ENCODE measurements around the gene C5.

The C5 gene

DNA sequence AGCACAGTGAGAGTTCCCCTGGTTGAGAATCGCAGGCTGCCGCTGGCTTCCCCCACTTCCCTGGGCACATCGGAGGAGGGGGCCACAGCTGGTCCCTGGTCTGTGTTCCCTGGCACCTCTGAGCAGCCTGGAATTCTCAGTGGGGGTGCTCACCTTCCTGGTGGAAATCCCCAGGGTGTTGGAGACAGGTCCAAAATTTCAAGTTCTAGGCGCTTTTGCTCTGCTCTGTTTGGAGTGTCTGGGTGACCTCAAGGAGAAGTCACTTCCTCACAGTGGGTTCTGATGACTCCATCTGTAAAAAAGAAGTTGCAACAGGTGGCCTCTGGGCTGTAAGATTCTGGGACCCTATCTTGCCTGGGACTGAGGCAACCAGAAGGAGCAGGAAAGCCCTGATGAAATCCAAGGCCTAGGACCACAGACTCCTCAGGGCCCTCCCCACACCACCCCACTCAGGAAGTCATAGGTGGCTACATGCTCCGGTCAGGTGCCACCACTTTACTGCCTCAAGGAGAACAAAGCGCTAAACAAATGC lies 123.6 kb downstream of the C5 start, which contains the start of gene TRAF1:
TSS of gene TRAF1 (minus strand) at position 400 of the 532 bp plus-strand sequence. CDS start 721 bp downstream, outside the sequence.
- no peak within 1 kb of the TSS for H3K4me3 ChIP-seq (ENCODE audit: low read depth, low read length)

DNA sequence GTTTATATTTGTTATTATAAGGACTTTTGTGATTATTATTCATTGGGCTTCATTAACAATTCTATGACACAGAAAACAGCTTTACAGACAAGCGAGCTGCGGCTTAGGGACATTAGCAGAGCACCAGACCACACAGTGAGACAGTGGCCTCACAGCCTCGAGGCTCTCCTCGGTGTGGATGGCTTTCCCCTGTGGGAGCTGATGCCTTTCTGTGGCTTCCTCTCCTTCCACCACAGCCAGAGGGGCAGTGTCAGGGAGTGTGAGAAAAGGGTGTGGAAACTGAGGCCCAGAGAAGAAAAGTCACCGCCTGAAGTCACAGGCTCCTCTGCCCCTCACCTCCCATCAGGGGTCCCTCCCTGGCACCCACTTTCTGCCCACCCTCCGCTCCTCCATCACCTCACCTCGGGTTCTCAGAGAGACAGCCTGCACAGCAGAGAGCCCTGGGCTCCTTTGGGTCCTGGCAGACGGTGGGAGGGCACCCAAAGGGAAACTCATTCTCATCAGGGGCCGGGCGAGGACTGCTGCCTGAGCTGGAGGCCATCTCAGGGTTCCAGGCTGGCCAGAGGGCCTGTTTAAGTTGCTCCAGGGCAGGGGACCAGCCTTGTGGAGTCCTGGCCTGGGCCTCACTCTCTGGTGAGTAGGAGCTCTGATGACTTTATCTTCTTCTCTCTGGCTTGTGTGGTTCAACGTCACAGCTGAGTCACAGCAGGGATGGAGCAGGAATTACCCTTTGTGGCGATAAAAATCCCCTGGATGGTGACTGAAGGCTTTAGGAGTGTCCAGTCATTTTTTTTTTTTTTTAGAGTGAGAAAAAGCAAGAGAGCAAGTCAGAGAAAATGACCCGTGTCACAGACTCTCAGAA lies 124.3 kb downstream of the C5 start:
- H3K4me3 ChIP-seq (ENCODE audit: low read depth, low read length) = no peak overlapping the region

DNA sequence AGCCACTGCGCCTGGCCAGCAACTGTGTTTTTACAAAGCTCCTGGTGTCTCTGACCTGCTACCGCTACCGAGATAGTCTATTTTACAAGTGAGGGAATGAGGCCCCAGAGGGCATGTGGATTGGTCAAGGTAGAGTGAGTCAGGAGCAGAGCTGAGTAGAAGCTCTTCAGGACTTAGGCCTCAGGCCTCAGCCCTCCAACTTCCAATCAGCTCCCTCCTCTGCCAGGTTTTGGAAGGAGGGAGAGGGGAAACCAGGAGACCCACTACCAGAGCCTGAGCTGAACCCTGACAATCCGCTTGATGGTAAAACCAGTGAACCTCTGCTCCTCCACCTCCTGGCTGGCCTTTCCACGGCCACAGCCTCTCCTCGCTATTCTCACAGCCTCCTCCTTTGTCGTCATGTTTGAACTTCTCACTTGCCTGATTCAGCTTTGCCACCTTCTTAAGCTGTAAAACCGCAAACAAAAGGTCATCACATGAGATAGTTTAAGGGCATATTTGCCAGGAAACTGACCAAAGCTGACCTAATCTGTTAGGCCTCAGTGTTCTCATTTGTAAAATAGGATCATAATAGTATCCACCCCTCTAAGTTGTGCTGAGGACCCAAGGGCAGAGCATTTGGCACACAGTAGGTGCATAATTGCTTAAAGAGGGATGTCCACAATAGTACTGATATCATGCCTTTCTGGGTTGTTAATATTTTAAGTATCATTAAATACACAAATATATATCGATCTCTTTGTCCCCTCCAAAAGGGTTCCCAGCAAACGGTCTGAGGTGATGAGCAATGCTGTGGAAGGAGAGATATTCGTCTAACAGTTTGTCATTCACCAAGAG lies 125.2 kb downstream of the C5 start:
- no peak overlapping the region for H3K4me3 ChIP-seq (ENCODE audit: low read depth, low read length)

DNA sequence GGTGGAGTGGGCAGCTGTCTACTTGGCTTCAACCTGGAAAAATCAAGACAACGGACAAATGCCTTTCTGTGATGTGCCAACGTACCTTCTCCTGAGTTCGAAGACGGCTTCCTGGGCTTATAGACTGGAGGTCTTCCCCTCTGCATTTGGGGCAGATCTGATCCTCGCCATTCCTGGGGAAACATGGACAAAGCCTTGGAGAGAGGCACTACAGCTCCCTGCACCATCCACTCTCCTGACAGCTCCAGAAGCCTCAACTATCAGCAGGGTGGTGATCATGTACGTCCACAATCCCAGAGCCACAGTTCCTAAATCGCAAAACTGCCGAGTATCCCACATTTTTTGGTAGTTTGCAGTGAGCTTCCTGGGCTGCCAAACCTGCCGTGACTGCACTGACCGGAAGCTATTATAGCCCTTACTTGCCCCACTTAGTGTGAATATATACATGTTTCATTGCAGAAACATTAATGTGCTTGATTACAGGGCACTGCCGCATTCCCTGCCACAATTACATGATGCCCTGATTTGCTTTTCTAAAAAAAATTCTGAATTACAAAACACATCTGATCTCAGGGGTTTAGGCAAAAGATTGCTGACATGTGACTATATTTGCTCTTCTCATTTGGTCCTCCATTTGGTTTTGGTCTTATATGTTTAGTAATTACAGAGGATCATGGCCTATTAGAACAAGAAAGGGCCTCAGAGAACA lies 126.3 kb downstream of the C5 start:
- no peak overlapping the region for H3K4me3 ChIP-seq (ENCODE audit: low read depth, low read length)

DNA sequence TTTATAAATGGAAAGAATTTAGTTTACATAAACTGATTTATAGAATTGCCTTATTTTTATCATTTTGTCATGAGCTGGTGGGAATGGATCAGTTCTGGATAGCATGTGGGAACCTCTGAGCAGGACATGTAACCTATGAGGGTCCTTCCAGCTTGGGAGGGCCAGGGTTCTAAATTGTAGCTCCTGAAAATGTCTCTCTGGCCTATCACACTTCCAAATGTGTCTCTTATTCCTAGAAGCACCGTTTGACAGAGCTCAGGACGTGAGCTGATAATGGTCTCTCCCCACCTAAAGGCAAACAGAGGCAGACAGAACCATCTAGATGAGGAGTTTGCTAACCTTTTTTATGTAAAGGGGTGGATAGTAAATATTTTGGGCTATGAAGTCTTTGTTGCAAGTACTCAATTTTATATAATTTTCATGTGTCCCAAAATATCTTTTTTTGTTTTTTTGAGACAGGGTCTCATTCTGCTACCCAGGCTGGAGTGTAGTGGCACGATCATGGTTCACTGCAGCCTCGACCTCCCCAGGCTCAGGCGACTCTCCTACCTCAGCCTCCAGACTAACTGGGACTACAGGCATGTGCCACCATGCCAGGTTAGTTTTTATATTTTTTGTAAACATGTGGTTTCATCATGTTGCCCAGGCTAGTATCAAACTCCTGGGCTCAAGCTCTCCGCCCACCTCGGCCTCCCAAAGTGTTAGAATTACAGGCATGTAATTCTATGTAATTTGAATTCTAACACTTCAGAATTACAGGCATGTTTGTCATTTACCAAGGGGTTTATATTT lies 127.5 kb downstream of the C5 start:
- H3K4me3 ChIP-seq (ENCODE audit: low read depth, low read length) = no peak overlapping the region

DNA sequence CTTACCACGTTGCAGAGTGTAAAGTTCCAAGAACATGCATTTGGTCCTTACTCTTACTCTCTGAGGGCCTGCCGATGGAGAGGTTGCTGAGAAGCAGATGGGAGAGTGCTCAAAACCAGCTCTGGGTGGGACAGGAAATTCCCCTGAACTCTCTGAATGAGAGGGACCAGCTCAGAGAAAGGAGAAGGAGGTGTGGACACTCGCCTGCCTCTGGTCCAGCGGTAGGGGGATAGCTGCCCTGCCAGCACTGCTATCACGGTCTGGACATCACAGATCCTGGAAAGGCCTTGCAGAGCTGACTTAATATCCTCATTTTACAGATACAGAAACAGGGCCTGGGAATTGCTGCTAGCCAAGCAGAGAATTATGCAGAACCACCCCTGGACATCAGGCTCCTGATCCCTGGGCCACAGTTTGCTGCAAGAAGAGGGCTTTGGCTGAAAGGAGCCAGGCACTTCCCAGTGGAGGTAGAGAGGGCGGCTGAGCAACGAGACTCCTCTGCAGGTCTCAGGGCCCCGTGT lies 128.4 kb downstream of the C5 start:
- no peak overlapping the region for H3K4me3 ChIP-seq (ENCODE audit: low read depth, low read length)

DNA sequence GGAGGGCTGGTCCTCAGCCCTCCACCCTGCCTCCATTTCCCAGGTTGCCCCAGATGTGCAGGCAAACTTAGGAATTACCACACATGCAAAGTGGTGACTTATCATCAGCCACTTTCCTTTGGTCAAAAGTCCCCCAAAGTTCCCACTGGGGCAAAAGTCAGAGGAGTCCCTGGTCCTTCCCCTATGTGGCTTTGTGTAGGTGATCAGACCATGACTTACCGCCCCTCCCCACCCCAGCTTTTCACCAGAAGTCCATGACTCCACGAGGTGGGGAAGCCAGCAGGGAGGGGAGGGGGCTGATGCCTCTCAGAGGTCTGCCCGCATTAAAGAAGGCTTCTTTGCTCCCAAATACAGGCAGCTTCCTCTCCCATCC lies 129.3 kb downstream of the C5 start:
- no peak overlapping the region for H3K4me3 ChIP-seq (ENCODE audit: low read depth, low read length)

DNA sequence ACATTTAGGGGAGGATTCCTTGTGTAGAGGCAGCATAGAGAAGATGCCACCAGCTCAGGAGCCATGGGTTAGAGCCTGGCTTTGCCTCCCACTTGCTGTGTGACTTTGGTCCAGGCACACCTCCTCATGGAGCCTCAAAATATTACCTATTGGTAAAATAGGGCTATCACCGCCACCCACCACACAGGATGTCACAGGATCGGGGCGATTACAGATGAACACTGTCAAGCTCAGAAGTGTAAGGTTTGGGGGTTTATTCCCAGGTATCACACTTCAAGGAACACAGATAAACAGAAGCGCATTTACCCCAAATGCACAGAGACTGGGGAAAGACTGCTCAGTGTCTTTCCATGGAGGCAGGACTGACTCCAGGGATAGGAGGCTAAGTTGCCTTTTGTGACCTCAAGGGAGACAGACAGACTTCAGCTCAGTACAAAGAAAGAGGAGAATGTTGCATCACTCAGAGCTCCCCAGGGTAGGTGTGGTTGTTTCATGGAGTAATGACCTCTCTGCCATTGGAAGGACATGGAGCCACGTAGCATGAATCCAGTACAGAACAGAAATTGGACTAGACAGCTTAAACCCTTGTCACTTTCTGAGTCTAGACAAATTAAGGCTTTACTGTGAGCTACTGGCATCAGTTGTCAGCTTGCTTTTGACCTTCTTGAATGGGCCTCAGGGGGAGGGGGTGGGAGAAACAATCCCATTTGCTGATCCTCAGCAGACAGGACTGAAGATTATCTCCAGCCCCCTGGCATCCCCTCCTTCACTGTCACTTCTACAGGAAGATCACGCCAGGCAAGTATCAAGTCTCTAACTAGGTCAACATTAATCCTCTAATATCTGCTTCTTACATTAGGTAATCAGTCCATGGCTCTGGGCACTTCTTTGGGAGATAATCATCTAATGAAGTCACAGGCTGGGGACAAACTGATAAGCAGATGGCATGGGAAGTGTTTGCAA lies 130.0 kb downstream of the C5 start:
- H3K4me3 ChIP-seq (ENCODE audit: low read depth, low read length) = no peak overlapping the region

DNA sequence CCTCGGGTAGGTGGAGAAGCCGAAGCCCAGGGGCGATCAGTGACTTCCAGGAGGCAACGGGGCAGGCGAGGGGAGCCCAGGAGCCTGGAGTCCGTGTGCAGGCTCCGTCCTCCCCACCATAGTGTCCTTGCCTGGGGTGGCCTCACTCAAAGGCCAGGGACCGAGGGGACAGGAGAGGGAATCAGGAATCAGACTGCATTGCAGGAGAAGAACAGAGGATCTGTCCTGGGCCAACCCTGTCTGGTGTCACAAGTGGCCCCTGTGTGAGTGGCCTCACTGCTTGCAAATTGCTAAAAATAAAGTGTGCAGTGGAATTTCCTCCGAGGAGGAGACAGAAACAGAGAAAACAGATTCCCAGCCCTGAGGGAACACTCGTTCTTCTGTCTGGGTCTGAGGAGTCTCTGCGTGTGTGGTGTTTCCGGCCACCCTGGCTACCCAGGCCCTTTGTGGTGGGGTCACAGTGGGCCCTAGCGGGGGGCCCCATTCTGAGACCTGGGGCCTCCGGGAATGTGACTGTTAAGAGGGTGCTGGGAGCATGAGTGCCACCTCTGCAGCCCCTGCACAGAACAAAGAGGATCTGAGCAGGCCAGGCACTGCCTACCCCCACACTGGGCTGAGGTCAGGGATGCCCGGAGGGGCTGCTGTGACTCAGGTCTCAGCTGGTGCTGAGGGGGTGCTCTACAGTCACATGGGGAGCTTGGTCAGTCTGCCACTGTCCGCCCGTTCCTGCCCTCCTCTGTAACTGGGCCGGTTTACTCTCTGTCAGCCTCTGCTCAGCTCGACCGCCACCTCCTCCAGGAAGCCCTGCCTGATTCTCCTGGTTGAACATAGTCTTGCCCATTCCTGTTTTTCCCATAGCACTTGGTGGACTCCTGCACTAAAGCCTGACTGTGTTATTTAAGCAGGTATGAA lies 130.9 kb downstream of the C5 start:
- H3K4me3 ChIP-seq (ENCODE audit: low read depth, low read length) = no peak overlapping the region

DNA sequence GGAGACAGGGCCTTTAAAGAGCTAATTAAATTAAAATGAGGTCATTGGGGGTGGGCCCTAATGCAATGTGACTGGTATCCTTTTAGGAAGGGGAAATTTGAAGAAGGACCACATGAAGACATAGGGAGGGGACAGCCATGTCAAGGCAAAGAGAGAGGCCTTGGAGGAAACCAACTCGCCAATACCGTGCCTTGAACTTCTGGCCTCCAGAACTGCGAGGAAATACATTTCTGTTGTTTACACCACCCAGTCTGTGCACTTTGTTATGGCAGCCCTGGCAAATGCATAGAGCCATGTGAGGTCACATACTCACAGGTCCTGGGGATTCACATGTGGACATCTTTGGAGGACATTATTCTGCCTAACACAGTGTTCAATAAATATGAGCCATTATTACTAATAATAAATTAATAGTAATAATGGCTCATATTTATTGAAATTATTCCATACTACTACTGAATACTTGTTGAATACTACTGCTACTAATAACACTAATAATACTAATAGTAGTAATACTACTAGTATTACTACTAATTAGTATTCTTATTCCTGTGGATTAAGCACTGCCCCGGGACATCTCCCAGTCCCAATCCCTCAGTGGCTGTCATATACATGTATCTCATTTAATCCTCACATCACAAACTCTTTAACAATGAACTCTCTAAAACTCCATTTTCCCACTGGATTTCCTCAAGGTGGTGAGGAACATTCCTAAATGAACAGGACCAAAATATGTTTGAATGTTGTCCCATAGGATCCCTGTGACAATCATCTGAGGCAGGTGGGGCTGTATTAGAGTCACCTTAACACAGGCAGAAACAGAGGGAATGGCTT lies 131.9 kb downstream of the C5 start:
- no peak overlapping the region for H3K4me3 ChIP-seq (ENCODE audit: low read depth, low read length)

DNA sequence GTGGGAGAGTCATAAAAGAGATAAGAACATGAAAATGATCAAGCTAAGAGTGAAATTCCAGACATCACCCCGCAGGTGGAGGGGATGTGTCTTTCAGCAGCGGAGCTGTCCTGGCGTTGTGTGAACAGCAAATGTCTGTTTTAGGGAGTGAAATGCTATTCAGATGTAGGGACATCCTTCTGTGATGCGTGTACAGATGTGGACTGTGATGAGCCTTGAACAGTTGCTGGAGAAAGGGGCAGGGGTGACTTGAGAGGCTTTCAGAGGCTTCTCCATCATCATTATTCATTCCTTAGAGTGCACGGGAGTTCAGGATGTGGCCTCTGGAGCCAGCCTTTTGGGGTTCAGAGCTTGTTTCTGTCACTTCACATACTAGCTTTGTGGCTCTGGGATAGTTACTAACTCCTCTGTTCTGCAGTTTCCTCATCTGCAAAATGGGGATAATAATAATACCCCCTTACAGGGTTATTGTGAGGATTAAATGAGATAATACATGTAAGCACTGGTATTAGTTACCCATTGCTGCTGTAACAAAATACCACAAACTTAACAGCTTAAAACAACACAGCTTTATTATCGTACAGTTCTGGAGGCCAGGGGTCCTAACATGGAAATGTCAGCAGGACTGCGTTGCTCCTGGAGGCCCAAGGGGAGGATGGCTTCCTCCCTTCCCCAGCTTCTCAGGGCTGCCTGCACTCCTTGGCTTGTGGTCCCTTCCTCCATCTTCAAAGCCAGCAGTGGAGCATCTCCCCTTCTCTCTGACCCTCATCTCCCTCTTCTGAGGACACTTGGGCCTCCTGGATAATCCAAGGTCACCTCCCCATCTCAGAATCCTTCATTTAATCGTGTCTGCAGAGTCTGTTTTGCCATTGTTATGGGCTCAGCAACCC lies 132.8 kb downstream of the C5 start:
- H3K4me3 ChIP-seq (ENCODE audit: low read depth, low read length) = no peak overlapping the region

DNA sequence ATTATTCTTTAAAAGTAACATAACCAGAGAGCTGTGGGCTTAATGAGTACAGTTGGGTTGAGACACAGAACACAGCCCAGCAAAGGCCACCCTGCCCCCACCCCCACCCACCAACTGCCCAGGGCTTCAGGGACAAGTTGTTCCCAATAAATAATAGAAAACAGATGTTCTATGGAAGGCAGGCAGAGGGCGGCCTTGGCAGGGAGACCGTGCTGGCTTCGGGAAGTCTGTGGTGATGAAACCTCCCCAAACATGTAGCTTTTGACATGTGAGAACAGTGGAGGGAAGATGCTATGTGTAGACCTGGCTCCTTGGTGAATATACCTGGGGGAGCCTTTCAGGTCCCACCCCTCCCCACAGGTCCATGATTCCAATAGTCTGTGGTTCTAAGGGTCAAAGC lies 133.5 kb downstream of the C5 start:
- H3K4me3 ChIP-seq (ENCODE audit: low read depth, low read length) = no peak overlapping the region

DNA sequence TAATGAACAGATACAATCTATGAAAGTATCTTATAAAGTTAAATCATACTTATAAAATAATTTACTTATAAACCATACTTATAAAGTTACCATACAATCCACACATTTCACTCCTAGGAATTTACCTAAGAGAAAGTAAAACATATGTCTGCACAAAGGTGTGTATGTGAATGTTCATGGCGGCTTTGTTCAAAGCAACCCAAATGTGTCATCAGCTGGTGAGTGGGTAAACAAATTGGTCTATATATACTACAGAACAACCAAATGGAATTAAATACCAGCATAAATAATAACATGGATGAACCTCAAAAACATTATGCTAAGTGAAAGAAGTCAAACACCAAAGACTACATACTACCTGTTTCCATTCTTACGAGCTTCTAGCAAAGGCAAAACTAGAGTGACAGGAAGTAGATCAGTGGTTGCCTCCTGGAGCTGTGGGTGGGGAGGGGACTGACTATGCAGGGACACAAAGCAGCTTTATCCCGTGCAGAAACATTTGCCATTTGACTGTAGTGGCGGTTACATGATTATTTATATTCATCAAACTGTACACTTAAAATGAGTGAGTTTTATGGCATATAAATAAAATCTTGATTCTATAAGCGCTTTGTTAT lies 134.1 kb downstream of the C5 start:
- no peak overlapping the region for H3K4me3 ChIP-seq (ENCODE audit: low read depth, low read length)

DNA sequence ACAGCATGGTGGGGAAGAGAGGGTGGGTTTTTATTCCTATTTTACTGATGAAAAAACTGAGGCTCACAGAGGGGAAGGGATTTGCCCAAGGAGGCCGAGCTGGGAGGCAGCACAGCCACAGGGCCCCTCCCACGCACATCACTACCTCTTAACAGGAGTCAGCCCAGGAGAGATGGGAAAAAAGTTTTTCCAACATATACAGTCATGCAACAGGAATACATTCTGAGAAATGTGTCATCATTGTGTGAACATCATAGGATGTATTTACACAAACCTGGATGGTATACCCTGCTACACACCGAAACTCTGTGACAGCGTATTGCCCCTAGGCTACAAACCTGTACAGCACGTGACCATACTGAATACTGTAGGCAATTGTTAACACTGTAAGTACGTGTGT lies 135.1 kb downstream of the C5 start:
- H3K4me3 ChIP-seq (ENCODE audit: low read depth, low read length) = no peak overlapping the region

DNA sequence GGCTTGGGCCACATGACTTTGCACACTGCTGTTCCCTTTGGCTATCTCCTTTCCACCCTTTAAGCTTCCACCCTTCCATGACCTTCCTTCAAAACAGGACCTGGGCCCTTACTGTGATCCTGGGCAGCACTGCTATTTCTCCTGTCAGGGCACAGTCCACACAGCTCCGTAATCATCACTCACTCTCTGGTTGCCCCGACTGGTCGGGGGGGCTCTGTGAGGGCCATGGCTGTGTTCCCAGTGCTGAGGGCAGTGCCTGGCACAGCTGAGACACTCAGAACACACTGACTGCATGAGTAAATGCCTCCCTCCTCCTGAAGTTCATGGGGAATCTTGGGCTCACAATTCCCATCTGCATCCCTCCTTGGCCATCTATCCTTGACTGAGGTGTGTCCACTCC lies 135.7 kb downstream of the C5 start:
- no peak overlapping the region for H3K4me3 ChIP-seq (ENCODE audit: low read depth, low read length)
